ENCODE data around the gene ZRANB3.
"Not testable (repeated sequence)": the region's sequence is repeated elsewhere in the genome, so short reads cannot be mapped to it uniquely, and the experiment has no call there.

The ZRANB3 gene

GRCh38 chr2:135320465-135321355 lies 210.3 kb downstream of the ZRANB3 start:
- DNase-seq, result no peak

- DNase-seq, result no peak
Observed at GRCh38 chr2:135318808-135319207, 212.2 kb downstream of the ZRANB3 start.

GRCh38 chr2:135317375-135317774 lies 213.6 kb downstream of the ZRANB3 start:
- no peak for DNase-seq

DNA sequence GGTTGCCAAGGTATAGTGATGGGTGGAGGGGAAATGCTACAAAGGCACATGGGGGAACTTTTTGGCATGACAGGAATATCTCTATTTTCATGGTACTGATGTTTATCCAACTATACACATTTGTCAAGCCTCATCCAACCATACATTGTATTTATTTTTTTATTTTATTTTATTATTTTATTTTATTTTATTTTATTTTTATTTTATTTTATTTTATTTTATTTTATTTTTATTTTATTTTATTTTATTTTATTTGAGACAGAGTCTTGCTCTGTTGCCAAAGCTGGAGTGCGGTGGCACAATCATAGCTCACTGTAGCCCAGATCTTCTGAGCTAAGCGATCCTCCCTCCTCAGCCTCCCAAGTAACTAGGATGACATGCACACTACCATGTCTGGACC lies 219.1 kb downstream of the ZRANB3 start:
- no peak for DNase-seq

DNA sequence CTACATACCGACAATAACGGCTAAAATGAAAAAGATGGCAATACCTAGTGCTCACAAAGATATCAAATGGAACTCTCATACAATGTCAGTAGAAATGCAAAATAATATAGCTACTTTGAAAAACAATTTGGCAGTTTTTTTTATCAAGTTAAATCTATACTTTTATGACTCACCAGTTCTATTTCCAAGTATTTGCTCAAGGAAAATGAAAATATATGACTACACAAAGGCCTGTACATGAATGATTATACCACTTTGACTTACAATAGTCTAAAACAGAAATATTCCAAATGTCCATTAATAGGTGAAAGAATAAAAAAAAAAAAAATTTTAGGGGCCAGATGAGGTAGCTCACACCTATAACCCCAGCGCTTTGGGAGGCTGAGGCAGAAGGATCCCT lies 219.8 kb downstream of the ZRANB3 start:
- no peak for DNase-seq

DNA sequence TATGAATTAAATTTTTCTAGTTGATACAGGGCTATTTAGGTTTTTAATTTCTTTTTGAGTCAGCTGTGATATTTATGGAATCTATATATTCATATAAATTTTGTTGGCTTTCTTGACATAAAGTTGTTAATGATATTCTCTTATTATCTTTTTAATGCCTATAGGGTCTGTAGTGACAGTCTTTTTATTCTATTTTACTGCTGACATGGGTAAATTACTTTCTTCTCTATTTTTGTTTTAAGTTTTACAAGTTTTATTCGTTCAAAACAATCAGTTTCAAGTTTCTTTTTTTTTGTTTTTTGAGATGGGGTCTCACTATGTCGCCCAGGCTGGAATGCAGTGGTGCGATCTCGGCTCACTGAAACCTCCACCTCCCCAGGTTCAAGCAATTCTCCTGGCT lies 226.3 kb downstream of the ZRANB3 start:
- DNase-seq, result no peak

GRCh38 chr2:135299658-135300244 lies 231.3 kb downstream of the ZRANB3 start:
- DNase-seq, result no peak

DNA sequence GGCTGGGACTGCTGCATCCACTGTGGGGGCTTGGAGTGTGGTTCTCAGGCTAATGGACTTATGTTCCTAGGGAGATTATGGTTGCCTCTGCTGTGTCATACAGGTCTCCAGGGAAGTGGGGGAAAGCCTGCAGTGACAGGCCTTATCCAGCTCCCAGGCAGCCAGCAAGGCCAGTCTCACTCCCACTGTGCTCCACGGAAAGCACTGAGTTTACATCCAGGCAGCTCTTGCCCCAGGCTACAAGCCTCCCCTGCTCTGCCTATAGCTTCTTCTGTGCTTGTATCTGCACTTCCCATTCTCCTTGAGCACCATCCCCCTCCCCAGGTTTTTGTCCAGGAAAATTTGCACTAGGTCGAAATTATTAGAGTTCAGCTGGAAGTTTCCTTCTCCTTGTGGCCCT lies 231.9 kb downstream of the ZRANB3 start:
- no peak for DNase-seq

DNA sequence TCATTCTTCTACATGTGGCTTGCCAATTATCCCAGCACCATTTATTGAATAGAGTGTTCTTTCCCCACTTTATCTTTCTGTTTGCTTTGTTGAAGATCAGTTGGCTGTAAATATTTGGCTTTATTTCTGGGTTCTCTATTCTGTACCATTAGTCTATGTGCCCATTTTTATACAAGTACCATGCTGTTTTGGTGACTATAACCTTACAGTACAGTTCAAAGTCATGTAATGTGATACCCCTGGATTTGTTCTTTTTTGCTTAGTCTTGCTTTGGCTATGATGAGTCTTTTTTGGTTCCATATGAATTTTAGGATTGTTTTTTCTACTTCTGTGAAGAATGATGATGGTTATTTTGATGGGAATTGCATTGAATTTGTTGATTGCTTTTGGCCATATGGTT lies 243.9 kb downstream of the ZRANB3 start:
- not testable (repeated sequence) for DNase-seq

- DNase-seq, result no peak
Observed at GRCh38 chr2:135285391-135285790, 245.6 kb downstream of the ZRANB3 start.

DNA sequence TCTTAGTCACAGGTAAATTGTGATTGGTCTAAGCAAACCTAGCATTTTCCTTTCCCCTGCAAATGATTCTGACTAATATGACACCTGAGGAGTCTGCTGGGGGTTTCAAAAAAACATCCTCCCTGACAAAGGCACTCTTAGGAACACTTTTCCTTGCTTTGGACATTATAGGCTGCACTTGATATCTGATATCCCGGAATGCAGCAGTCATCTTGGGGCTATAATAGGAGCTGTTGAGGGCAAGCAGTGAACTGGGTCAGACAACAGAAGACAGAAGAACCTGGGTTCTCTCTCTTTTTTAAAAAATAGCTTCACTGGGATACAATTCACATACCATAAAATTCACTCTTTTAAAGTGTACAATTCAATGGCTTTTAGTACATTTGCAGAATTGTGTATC lies 249.6 kb downstream of the ZRANB3 start:
- DNase-seq, result no peak

DNA sequence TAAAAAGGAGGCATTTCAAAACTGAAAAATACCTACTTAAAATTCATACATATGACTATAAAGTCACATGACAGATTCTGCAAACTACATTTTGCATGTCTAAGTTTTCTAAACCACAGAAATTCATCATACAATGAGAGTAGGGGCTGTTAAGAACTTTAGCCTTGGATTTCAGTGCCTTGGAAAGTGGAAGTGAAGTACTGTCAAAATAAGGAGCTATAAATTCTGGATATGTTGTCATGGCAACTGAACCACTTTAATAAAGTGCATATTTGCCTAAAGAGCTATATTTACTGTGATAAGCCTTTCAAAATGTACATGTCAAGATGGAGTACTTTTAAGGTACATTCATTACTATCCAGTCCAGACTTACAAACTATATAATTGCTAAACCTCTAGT lies 251.8 kb downstream of the ZRANB3 start:
- DNase-seq, result no peak

- no peak for DNase-seq
Observed at GRCh38 chr2:135276525-135276924, 254.5 kb downstream of the ZRANB3 start.

DNA sequence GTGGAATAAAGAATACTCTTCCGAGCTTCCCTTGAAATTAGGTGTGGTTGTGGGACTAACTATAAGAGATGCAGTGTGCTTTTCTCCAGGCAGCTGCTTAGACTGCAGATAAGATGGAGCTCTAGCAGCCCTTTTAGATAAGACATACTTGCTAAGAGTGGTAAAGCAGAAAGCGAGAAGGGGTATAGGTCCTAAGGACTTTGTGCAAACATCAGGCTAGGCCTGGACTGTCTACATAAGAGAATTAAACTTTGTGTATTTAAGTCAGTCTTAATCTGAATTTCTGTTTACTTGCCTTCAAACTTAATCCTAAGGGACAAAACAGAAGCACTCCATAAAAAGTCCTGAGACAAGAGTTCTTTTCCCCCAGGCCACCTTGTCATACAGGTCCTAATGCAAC lies 260.0 kb downstream of the ZRANB3 start:
- DNase-seq, result no peak

DNA sequence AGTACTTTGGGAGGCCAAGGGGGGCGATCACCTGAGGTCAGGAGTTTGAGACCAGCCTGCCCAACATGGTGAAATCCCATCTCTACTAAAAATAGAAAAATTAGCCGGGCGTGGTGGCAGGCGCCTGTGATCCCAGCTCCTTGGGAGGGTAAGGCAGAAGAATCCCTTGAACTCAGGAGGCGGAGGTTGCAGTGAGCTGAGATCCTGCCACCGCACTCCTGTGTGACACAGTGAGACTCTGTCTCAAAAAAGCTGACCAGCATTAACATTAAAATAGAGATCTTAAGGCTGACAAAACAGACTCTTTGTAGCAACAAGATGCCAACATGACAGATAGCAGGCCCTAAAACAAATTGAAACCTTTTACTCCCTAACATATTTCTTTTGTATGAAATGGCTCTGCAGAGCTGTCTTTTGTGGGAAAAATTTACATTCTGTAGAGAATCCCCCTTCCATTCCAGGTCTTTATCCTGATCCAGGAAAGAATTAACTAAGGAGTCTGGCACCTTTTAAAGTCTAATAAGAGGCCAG lies 265.0 kb downstream of the ZRANB3 start:
- DNase-seq, result no peak

- no peak for DNase-seq
Observed at GRCh38 chr2:135259123-135259522, 271.9 kb downstream of the ZRANB3 start.

DNA sequence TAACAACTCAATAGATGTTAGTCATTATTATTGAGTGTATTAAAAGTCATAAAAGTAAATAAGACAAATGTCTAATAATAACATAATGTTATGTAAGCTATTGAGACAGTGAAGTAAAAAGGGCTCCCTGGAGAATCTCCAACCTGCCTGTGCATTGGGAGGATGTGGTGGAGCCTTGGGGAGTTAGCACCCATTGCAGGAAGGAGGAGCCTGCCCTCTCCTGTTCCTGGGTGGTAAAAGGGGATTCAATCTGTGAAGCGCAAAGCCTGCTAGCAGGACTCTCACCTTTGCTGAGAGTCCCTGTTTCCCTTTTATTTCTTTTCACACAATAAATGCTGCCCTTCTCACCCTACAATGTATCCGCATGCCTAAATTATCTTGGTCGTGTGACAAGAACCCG lies 272.8 kb downstream of the ZRANB3 start:
- DNase-seq, result no peak

DNA sequence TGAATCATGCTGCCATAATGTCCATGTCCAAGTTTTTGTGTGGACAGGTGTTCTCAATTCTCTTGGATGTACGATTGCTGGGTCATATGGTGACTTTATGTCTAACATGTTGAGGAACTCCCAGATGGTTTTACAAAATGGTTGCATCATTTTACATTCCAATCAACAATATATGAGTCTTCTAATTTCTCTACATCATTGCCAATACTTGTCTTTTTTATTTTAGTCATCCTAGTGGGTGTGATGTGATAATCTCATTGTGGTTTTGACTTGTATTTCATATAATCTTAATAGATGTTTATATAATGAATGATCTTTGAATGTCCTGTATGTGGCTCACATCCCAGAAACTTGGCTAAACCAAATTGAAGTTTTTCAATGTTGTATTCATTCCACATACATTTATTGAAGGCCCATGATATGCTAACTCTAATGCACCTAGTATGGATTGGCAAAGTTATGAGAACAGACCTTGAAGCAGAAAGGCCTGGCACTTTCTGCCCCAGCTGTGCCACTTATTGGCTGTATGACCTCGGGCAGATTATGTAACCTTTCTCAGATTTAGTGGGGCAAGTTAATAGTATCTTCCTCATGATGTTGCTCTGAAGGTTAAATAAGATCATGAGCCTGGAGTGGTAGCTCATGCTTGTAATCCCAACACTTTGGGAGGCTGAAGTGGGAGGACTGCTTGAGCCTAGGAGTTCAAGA lies 273.5 kb downstream of the ZRANB3 start:
- DNase-seq, result no peak

GRCh38 chr2:135256531-135257260 lies 274.3 kb downstream of the ZRANB3 start:
- no peak for DNase-seq

DNA sequence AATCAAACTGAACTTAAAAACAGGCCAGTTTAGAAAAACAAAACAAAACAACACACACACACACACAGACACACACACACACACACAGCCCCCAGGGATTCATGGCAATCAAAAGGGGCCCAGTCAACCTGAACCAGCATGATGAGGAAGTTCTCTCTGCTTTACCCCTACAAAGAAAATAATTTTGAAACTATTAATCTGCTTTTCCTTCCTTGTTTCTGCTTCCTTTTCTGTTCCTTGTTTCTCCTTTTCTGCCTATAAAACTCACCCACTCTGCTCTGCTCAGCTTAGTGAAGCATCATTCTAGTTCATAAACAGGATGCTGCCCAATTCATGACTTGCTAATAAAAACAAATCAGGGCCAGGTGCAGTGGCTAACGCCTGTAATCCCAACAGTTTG lies 275.8 kb downstream of the ZRANB3 start:
- no peak for DNase-seq

- no peak for DNase-seq
Observed at GRCh38 chr2:135252805-135253458, 278.1 kb downstream of the ZRANB3 start.

DNA sequence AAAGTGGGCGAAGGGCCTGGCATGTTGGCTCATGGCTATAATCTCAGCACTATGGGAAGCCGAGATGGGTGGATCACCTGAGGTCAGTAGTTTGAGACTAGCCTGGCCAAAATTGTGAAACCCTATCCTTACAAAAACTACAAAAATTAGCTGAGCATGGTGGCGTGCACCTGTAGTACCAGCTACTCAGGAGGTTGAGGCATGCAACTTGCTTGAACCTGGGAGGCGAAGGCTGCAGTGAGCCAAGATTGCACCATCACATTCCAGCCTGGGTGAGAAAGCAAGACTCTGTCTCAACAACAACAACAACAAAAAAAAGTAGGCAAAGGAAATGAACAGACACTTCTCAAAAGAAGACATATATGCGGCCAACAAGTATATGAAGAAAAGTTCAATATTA lies 282.4 kb downstream of the ZRANB3 start:
- DNase-seq, result no peak

Data from activated CD4-positive, alpha-beta T cell treated with anti-CD3 and anti-CD28 coated beads, Interleukin-2, amount 50 U/mL, for 4 hours (primary cell).